HL-60 (cell line): ENCODE results near the gene RAE1.

ENCODE experiments used
- DNase-seq, 2 experiments: peaks; one replicate each; pipeline ENCODE4 v3.0.0-alpha.2; 2010 to 2020; ENCODE audit warnings: low read depth in 1 of 2, low spot score in 1 of 2
- H3K27ac ChIP-seq: fragments of 250-450 bp; sonication (Bioruptor Pico); replicated peaks from 2 replicates; pipeline ENCODE4 v1.5.1; 2020; ENCODE audit warnings: mild to moderate bottlenecking, moderate library complexity
- H3K27me3 ChIP-seq: fragments of 250-450 bp; sonication (Bioruptor Pico); 2 replicates; pipeline ENCODE4 v1.5.1; 2021; ENCODE audit warnings: mild to moderate bottlenecking, moderate library complexity; ENCODE audit not compliant: insufficient read depth, poor library complexity, severe bottlenecking
- H3K4me3 ChIP-seq: replicated peaks from 2 replicates; pipeline ENCODE4 v1.5.1; 2011; ENCODE audit warnings: mild to moderate bottlenecking, control low read depth, low read length; ENCODE audit not compliant: insufficient read depth
- CTCF ChIP-seq: IDR thresholded peaks from one replicate; pipeline ENCODE4 v1.5.1; 2011; ENCODE audit warnings: low read length, control low read depth, inconsistent platforms; ENCODE audit not compliant: insufficient read depth
- GABPA ChIP-seq: IDR thresholded peaks from 2 replicates; pipeline ENCODE4 v1.6.1; 2012; ENCODE audit warnings: low read depth
- POLR2AphosphoS5 ChIP-seq: IDR thresholded peaks from 2 replicates; pipeline ENCODE4 v1.6.1; 2012; ENCODE audit warnings: low read depth
- REST ChIP-seq: IDR thresholded peaks from 2 replicates; pipeline ENCODE4 v1.6.1; 2012; ENCODE audit warnings: low read depth; ENCODE audit not compliant: insufficient replicate concordance
- SPI1 ChIP-seq: IDR thresholded peaks from 2 replicates; pipeline ENCODE4 v1.6.1; 2012; ENCODE audit warnings: low read depth, mild to moderate bottlenecking, borderline replicate concordance

RAE1 gene

DNA sequence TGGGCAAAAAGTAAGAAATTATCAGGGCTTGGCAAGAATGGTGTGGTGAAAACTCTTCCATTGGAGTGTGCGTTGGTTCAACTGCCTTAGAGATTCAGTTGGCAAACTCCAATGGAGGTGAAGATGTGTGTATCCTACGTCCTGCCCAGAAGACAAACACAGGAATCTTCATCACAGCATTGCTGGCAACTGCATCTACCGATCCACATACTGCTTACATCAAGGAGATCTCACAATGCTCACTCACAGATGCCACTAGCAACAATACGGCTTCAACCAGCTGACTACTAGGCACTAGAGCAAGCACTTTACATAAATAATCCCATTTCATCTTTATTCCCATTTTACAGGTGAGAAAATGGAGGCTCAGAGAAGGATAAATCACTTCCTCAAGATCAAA is 31.5 kb upstream of the RAE1 start:
- H3K27ac ChIP-seq = no peak overlapping the region
- TF ChIP-seq POLR2AphosphoS5 (no peak), GABPA (no peak), CTCF (no peak), REST (no peak), SPI1 (no peak)
- H3K4me3 ChIP-seq = no peak overlapping the region
- DNase-seq = no peak
- no peaks in the 10 kb centered on the region for H3K27me3 ChIP-seq

DNA sequence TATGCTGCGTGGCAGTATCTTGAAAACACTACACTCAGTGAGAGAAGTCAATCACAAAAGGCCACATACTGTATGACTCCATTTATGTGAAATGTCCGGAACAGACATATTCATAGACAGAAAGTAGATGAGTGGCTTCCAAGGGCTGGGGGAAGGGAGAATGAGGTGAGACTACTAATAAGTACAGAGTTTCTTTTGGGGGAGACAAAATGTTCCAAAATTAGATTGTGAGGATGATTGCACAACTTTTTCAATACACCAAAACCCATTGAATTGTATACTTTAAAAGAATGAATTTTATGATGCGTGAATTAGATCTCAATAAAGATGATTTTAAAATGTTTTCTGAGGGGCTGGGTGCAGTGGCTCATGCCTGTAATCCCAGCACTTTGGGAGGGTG is 30.7 kb upstream of the RAE1 start:
- peaks cover 3% of the 10 kb centered on the region for H3K27me3 ChIP-seq
- TF ChIP-seq POLR2AphosphoS5 = no peak
- TF ChIP-seq CTCF = no peak
- no peak for TF ChIP-seq GABPA
- no peak for TF ChIP-seq REST
- no peak for TF ChIP-seq SPI1
- H3K4me3 ChIP-seq = no peak overlapping the region
- no peak overlapping the region for H3K27ac ChIP-seq
- DNase-seq = no peak

GRCh38 chr20:57321142-57321541 is 29.9 kb upstream of the RAE1 start:
- no peak for DNase-seq
- no peak overlapping the region for H3K27ac ChIP-seq
- TF ChIP-seq SPI1 = no peak
- TF ChIP-seq GABPA = no peak
- no peak for TF ChIP-seq REST
- TF ChIP-seq CTCF = no peak
- no peak for TF ChIP-seq POLR2AphosphoS5
- H3K27me3 ChIP-seq = peaks cover 5% of the 10 kb centered on the region
- H3K4me3 ChIP-seq = no peak overlapping the region
